ENCODE data around the gene TMEM151B. TPM values are rescaled to one million over a fixed set of nuclear protein-coding genes. Genes with fewer than 3 reads are reported as not detected.
"Not testable (repeated sequence)": the region's sequence is repeated elsewhere in the genome, so short reads cannot be mapped to it uniquely, and the experiment has no call there.

The TMEM151B gene
- total RNA-seq, 2 donors from 2014 or later = not detected

DNA sequence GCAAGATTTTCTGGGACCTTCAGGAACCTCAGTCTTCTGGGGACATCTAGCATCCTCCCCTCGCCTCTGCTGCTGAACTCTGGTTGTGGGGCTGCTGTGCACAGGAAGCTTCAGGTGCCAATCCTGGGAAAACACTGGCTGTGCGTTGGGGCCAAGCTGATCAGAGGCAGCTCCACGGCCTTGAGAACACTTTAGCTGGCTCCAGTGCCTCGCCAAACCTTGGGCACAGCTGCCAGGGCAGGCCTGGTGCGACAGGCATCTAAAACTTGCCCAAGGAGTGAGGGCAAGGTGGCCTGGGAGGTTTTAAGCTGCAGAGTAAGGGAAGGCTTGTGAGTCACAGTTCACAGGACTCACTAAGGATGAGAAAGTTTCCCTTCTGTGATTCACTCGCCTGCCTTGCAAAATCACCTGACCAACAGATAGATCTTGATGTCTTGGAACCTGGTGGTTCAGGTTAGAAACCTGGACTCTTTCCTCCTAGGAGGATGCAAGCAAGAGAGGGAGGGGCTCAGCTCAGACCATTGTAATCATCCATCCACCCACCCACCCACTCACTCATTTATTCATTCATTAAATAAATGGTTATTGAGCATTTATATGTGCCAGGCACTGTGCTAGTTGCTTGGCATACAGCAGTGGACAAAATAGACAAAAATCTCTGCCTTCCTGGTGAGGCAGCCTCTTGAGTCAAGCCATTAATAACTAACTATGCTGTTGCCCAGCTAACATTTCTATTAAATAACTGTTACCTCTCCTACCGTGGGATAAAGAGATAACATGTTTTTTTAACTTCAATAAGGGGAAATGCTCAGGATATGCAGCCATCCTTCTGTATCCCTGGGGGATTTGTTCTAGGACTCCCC is 69.7 kb downstream of the TMEM151B start:
- no peak for DNase-seq (ENCODE audit: low spot score)
- intact Hi-C loops (cut with DNase I) = loop anchor here (5.0 to 10.0 kb wide), 4 partner anchors 73 to 245 kb away; partner anchors contain the start of gene NFKBIE (in 1 of the 2)

DNA sequence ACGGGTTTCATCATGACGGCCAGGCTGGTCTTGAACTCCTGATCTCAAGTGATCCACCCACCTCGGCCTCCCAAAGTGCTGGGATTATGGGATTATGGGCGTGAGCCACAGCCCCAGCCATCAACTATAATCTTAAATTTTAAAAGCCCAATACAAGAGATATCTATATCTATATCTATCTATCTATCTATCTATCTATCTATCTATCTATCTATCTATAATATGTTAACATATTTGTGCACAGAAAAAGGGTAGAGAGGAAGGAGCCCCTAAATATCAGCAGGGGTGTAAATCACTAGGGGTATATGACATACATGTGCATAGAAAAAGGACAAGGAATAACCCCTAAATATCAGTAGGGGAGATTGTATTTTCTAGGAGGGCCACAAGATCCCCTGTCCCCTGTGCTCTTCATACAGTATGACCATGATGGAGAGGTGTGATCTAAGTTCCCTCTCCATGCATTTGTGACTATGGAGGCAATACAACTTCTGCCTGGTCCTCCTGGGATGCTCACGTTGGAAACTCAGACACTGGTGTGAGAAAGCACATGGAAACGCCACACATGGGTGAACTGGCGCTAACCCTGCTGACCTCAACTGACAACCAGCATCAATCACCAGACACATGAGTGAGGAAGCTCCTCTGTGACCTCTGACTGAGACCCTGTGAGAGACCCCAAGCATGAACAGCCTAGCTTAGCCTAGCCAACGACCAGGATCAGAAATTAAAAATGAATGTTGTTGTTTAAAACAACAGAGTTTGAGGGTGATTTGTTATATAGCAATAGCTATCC is 71.0 kb downstream of the TMEM151B start:
- DNase-seq (ENCODE audit: low spot score) = no peak
- intact Hi-C loops (cut with DNase I) = loop anchor here in 1 of 2 donors (10.0 kb wide), 1 partner anchor 166 kb away; no protein-coding TSS in a partner anchor

GRCh38 chr6:44342052-44342451 is 71.8 kb downstream of the TMEM151B start:
- no peak for DNase-seq (ENCODE audit: low spot score)
- intact Hi-C loops (cut with DNase I) = loop anchor here in 1 of 2 donors (10.0 kb wide), 1 partner anchor 167 kb away; no protein-coding TSS in a partner anchor

DNA sequence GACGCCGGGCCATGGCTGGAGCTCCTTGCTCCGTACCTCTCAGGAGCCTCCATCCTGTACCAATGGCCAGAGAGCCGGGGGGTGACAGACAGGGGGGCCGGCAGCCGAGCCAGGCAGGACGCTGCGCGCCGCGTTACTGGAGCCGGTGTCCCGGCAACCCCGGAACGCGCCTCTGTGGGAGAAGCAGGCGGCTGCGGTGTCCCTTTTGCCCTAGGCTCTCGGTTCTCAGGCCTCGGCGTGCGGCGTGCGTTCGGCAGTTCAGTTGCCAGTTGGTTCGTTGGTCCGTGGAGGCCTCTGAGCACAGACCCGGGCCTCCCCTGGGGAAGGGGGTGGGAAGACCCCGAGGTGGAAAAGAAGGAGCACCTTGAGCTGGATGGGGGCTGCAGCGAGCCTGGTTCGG is 72.2 kb downstream of the TMEM151B start, which contains the start of gene SPATS1:
Gene SPATS1 (plus strand): TSS at position 162 of the 400 bp plus-strand sequence. CDS start 446 bp downstream, outside the sequence.
- intact Hi-C loops (cut with DNase I) = loop anchor here in 1 of 2 donors (10.0 kb wide), 1 partner anchor 168 kb away; no protein-coding TSS in a partner anchor
- DNase-seq (ENCODE audit: low spot score) = peak; percentile 82

DNA sequence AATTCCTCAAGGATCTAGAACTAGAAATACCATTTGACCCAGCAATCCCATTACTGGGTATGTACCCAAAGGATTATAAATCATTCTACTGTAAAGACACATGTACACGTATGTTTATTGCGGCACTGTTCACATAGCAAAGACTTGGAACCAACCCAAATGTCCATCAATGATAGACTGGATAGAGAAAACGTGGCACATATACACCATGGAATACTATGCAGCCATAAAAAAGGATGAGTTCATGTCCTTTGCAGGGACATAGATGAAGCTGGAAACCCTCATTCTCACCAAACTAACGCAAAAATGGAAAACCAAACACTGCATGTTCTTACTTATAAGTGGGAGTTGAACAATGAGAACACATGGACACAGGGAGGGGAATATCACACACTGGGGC is 76.6 kb downstream of the TMEM151B start:
- intact Hi-C loops (cut with DNase I) = loop anchor here (5.0 to 10.0 kb wide), 2 partner anchors 172 to 945 kb away; no protein-coding TSS in a partner anchor
- not testable (repeated sequence) for DNase-seq (ENCODE audit: low spot score)

GRCh38 chr6:44349904-44350649 is 79.8 kb downstream of the TMEM151B start:
- intact Hi-C loops (cut with DNase I) = loop anchor here (5.0 to 10.0 kb wide), 2 partner anchors 175 to 942 kb away; no protein-coding TSS in a partner anchor
- DNase-seq (ENCODE audit: low spot score) = no peak

DNA sequence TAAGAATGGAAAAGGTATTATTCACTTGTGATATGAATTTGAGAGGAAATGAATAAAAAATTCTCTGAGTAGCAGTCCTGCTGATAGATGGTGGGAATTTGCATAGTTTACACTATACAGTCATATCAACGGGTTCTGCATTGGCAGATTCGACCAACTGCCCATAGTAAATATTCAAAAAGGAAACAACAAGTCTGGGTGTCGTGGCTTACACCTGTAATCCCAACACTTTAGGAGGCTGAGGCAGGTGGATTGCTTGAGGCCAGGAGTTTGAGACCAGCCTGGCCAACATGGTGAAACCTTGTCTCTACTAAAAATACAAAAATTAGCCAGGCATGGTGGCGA is 80.4 kb downstream of the TMEM151B start:
- intact Hi-C loops (cut with DNase I); DNase-seq (ENCODE audit: low spot score): not testable (repeated sequence)

- DNase-seq (ENCODE audit: low spot score) = no peak
- intact Hi-C loops (cut with DNase I) = no loop called here
Observed at GRCh38 chr6:44352259-44352658, 82.0 kb downstream of the TMEM151B start.

- intact Hi-C loops (cut with DNase I) = no loop called here
- no peak for DNase-seq (ENCODE audit: low spot score)
Observed at GRCh38 chr6:44353336-44353735, 83.1 kb downstream of the TMEM151B start.

DNA sequence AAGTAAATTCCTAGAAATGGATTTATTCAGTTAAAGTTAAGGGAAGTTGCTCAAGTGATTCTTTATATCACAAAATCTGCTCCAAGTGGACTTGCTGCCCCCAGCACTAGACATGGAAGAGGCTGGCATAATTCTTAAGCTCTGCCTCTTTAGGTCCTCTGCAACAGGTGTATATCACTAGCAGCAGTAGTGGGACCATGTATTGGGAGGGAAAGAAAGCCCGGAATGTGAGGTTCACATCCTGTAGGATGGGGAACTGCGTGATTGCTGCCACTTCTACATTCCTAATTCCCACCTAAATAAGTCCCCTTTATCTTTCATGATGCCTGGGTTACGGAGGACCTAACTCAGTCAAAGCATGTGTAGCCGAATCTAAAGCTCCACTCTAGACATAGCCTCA is 85.4 kb downstream of the TMEM151B start:
- no peak for DNase-seq (ENCODE audit: low spot score)
- intact Hi-C loops (cut with DNase I) = no loop called here

- intact Hi-C loops (cut with DNase I) = no loop called here
- no peak for DNase-seq (ENCODE audit: low spot score)
Observed at GRCh38 chr6:44356487-44356886, 86.2 kb downstream of the TMEM151B start.

Other genes starting within 250 kb of the TMEM151B start
- gene MRPL14, start 143.0 kb upstream of the TMEM151B start, total RNA-seq = 10 to 100 TPM; 26.4 to 33.5 TPM
- 10 to 100 TPM; 23.7 to 28.1 TPM for gene TMEM63B, start 142.9 kb upstream of the TMEM151B start, total RNA-seq
- gene CAPN11, start 111.6 kb upstream of the TMEM151B start, total RNA-seq = 1 to 10 TPM in 1 of 2 donors, under 1 TPM in 1; 0.24 to 1.5 TPM
- 1 to 10 TPM in 1 of 2 donors, not detected in 1; 1.5 TPM for gene MYMX, start 53.5 kb upstream of the TMEM151B start, total RNA-seq
- 10 to 100 TPM; 76.5 to 80.0 TPM for gene SLC29A1, start 46.9 kb upstream of the TMEM151B start, total RNA-seq
- 100 to 1,000 TPM; 414 to 463 TPM for gene HSP90AB1, start 23.3 kb upstream of the TMEM151B start, total RNA-seq
- gene SLC35B2, start 12.9 kb upstream of the TMEM151B start, total RNA-seq = 10 to 100 TPM; 23.1 to 28.9 TPM
- gene NFKBIE, start 4.9 kb upstream of the TMEM151B start, total RNA-seq = 1 to 10 TPM; 4.5 to 6.7 TPM
- gene AARS2, start 42.9 kb downstream of the TMEM151B start, total RNA-seq = 1 to 10 TPM; 5.9 to 7.7 TPM
- not detected for gene SPATS1, start 72.2 kb downstream of the TMEM151B start, total RNA-seq
- 10 to 100 TPM; 19.1 to 25.1 TPM for gene CDC5L, start 117.3 kb downstream of the TMEM151B start, total RNA-seq